ENCODE data around the gene EFNA1.

Gene EFNA1

GRCh38 chr1:155079487-155080311 is 48.0 kb upstream of the EFNA1 start:
- peaks cover 9% of the 10 kb centered on the region; the same call in 1 of the 2 replicates for H3K4me1 ChIP-seq (ENCODE audit: control insufficient read depth, insufficient read depth, low read length)
- H3K9me3 ChIP-seq (ENCODE audit: control insufficient read depth, insufficient read depth, low read depth, low read length) = no peaks in the 10 kb centered on the region
- H3K27ac ChIP-seq (ENCODE audit: extremely low read depth, low read depth, low read length) = peak overlapping the region; percentile 43; the same call in 1 of the 2 replicates
- peak overlapping the region; percentile 44 for H3K4me3 ChIP-seq (ENCODE audit: low read depth, low read length)
- H3K36me3 ChIP-seq (ENCODE audit: control insufficient read depth in 2 of 2, insufficient read depth in 1 of 2, low read length in 2 of 2) = no peaks in the 10 kb centered on the region
- CTCF ChIA-PET = interaction anchor here (0.6 to 2.2 kb wide), 11 partner anchors 10 to 600 kb away, joined by 3 to 13 read pairs (median 4); partner anchors contain the start of gene ADAM15
- POLR2A ChIA-PET = interaction anchor here (1.6 to 2.1 kb wide), 3 partner anchors 15 to 29 kb away, joined by 6 read pairs; partner anchors contain the start of gene ADAM15
- TF ChIP-seq ZNF266 (tag by site-specific recombination; IDR thresholded peaks at IDR 0.05; ENCODE audit: low read depth) = no peak
- no peak for TF ChIP-seq WT1 (tag by site-specific recombination; IDR thresholded peaks at IDR 0.05)
- TF ChIP-seq KLF9 (tag by site-specific recombination; IDR thresholded peaks at IDR 0.05; ENCODE audit: low read depth) = peak; percentile 22; the same call in 1 of the 2 replicates
- no peak for TF ChIP-seq ZNF155 (tag by site-specific recombination; IDR thresholded peaks at IDR 0.05)
- TF ChIP-seq ZNF23 (tag by site-specific recombination; IDR thresholded peaks at IDR 0.05; ENCODE audit: borderline replicate concordance) = no peak
- peak; percentile 29; the same call in 1 of the 2 replicates for TF ChIP-seq ZNF501 (tag by site-specific recombination; IDR thresholded peaks at IDR 0.05)
- peak; percentile 75; the same call in 1 of the 2 replicates for TF ChIP-seq ZBTB17 (tag by site-specific recombination; IDR thresholded peaks at IDR 0.05)
- TF ChIP-seq ZNF184 (tag by site-specific recombination; IDR thresholded peaks at IDR 0.05) = no peak
- TF ChIP-seq HIC1 (tag by site-specific recombination; IDR thresholded peaks at IDR 0.05) = peak; percentile 63; the same call in 1 of the 2 replicates
- TF ChIP-seq MZF1 (tag by site-specific recombination; IDR thresholded peaks at IDR 0.05; ENCODE audit: borderline replicate concordance) = no peak
- TF ChIP-seq ZNF169 (tag by site-specific recombination; IDR thresholded peaks at IDR 0.05) = no peak
- peak; percentile 70 for TF ChIP-seq ZBTB7A (tag by site-specific recombination; IDR thresholded peaks at IDR 0.05; ENCODE audit: low read depth)
- TF ChIP-seq ZSCAN5A (tag by site-specific recombination; IDR thresholded peaks at IDR 0.05) = 0 out of 2 replicates have a peak, but pooled peaks have one; percentile 28
- peak; percentile 80; the same call in 1 of the 2 replicates for TF ChIP-seq ZNF18 (tag by site-specific recombination; IDR thresholded peaks at IDR 0.05)
- no peak for TF ChIP-seq INSM2 (tag by site-specific recombination; IDR thresholded peaks at IDR 0.05)
- TF ChIP-seq ZBTB6 (tag by site-specific recombination; IDR thresholded peaks at IDR 0.05) = no peak
- peak; percentile 32; the same call in 1 of the 2 replicates for TF ChIP-seq ZNF561 (tag by site-specific recombination; IDR thresholded peaks at IDR 0.05; ENCODE audit: borderline replicate concordance)
- 0 out of 2 replicates have a peak, but pooled peaks have one; percentile 19 for TF ChIP-seq ZNF843 (tag by site-specific recombination; IDR thresholded peaks at IDR 0.05)
- peak; percentile 39; the same call in 1 of the 2 replicates for TF ChIP-seq KLF17 (tag by site-specific recombination; IDR thresholded peaks at IDR 0.05)
- TF ChIP-seq PRDM4 (tag by site-specific recombination; IDR thresholded peaks at IDR 0.05) = no peak
- no peak for TF ChIP-seq ZNF133 (tag by site-specific recombination; IDR thresholded peaks at IDR 0.05)
- no peak for TF ChIP-seq ZNF362 (tag by site-specific recombination; IDR thresholded peaks at IDR 0.05)

All from HEK293 (cell line).